Stimulated activated CD4-positive, alpha-beta T cell treated with anti-CD3 and anti-CD28 coated beads, Interleukin-1b, Interleukin-23, amount 100 ng/mL, for 24 hours (primary cell): ENCODE measurements around the gene ELL3.
"Not testable (repeated sequence)": the region's sequence is repeated elsewhere in the genome, so short reads cannot be mapped to it uniquely, and the experiment has no call there.

Experiments used
- DNase-seq, 4 experiments: peaks; one replicate each; pipeline ENCODE4 v3.0.0-alpha.2; 2020; ENCODE audit warnings: low read depth in 4 of 4, low spot score in 1 of 4

The ELL3 gene

DNA sequence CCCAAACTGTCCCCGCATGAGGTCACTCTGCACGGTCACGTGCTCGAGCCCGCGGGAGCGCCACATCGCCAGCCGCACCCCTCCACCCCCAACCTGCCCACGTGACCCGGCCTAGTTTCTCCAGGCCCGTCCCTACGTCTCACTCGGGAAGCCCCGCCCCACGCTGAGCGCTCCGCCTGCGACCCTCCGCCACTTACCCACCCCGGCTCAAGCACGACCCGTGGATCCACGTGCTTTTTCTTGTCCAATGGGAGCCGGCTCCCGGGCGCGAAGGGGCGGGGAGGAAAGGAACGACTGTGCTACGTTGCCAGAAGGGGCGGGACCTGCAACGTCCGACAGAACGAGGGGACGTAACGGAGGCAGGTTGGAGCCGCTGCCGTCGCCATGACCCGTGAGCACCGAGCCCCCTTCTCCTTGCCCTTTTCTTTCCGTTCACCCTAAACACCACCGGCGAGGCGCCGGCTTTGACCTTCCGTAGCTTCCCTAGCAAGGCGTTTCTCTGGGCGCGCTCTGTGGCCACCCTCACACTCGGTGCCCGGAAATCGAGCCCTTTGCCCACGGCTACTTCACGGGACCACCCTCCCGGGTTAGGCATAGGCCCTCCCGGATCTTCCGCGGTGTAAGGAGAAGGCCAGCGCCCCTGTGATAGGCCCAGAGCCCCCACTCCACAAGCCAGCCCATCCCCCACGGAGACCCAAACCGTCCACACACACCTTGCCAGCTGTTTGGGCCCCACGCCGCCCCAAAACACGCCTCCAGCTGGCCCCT is 15.4 kb upstream of the ELL3 start, which contains the start of gene SERF2:
SERF2 (plus strand) TSS at position 328 of the 768 bp plus-strand sequence; CDS start at position 385, 57 bp downstream.
- peak; percentile 97 to 100 (median 99) for DNase-seq

- no peak for DNase-seq
These were observed 12.6 kb upstream of the ELL3 start for GRCh38 chr15:43789409-43789808.

DNA sequence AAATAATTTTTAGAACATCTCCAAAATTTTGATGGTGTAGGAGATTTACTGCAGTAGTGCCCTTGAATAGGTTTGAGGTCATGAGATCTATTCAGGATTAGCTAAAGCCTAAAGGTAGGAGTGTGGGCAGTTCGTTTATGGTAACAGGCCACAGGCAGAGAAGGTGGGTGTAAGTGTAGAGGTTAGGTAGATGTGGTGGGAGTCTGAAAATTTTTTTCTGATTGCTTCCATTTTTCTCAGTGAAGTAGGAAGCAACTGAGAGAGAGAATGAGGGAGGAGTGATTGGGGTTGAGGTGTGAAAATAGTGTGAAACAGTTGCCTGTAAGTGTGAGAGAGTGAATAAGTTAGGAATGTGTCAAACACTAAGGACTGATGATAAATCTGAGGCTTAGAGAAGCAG is 2.2 kb upstream of the ELL3 start:
- no peak for DNase-seq

DNA sequence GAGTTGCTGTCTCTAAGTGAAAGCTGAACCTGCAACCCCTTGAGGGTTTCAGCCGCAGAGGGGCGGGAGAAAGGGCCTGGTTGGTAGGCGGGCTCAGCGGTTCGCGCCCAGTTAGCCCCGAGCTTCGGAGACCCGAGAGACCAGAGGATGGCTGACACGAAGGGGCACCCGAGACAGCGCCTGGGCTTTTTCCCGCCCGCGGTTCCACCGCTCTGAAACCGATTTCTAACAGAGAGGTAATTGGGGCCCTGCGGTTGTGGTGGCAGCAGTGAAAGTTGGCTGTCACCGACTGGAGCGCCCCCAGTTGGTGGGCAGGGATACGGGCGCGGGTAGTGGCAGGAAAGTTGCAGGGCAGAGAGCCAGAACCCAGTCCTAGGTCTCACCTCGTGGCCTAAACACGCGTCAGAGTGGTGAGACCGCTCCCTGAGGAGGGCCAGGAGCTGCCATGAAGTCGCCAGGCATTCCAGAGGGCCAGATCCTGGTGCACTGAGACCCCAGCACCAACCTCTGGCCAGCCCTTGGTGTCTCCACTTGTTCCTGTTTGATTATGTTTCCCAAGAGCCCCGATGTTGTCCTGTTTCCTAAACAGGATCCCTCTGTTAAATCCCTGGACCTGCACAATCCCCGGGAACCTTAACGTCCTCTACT is 625 bp upstream of the ELL3 start:
- peak; percentile 58 to 82 (median 69) for DNase-seq

DNA sequence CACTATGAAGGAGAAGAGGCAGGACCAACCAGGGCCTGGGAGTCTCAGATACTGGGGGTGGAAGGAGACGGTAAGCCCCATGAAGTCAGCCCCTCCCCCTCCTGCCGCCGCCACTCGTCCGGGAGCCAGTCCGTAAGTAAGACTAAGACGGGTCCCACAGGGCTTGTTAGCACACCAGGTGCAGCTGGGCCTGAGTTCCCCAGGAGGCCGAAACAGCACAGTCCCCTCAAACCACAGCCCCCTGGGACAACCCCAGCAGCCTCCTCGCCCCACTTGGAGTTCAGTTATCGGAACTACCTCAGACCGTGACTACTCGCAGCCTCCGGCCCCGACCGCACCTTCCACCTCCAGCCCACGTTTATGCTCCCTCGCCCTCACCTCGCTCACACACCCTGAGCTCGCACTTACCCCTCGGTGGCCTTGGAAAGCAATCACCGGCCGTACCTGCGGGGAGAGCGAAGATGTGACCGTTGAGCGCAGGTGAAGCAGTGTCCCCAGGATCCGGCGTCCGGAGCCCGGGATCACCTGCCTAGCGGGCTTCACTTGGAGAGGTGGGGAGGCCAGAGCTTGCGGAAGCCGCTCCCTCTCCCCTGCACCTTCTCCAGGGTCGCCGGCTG is 557 bp downstream of the ELL3 start:
- DNase-seq, result no peak

DNA sequence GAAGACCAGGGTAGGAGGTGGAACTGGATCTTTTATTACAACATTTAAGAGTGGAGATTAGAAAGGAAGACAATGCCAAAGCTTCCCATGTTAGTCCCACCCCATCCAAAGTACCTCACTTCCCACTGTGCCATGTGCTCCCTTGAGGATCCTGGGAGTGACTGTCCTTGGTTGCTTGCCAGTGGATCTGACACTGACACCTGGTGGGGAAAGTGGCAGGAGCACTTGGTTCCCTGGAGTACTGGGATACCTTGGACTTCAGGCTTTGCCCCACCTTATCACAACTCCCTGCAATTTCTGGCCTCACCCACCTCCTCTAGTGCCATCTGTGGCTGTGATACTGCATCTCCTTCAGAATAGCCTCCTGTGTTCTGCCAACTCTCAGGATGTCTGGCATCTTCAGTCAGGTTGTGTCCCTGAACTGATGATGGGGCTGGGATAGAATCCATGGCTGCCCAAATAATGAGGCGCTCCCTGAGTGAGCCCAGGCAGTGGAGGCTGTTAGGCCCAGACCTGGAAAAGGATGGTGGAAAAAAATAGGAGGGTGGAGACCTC is 1.3 kb downstream of the ELL3 start:
- DNase-seq, result no peak

DNA sequence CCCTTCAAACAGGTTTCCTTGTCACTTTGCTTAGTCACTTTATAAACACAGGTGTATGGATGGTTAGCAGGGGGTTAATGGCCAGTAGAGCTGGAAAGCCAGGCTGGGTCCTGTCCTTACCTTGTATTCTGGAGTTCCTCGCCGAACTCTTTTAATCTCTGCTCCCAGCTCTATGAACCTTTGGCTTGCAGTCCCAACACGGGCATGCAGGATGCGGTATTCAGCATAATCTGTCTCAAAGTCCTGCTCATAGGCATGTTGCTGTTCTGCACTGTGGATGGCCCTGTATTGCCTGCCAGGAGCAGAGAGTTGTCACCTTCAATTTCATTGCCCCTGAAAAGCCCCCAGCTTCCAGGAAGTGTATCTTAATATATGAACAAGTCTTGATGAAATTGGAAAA is 2.7 kb downstream of the ELL3 start:
- no peak for DNase-seq

GRCh38 chr15:43772624-43773023 is 4.1 kb downstream of the ELL3 start:
- no peak for DNase-seq

DNA sequence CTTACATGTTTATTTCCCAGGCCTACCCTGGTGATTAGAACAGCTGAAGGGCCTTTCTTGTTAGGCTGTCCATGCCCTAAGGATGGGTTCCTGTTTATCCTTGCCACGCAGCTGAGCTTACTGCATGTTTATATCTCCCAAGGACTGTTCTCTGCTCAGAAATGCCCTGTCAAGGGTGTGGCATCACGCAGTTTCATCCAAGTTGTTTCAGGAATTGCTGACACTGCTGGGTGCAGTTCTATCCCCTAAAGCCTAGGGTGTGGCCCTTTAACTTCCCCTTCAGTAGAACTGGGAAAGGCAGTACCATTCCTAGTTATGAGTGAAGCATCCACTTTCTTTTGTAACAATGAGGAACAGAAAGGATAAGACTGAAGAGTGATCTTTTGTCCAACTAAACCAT is 5.0 kb downstream of the ELL3 start:
- no peak for DNase-seq

GRCh38 chr15:43769584-43770228 is 7.1 kb downstream of the ELL3 start:
- DNase-seq, result peak in 2 of 4 experiments; percentile 41 to 54

DNA sequence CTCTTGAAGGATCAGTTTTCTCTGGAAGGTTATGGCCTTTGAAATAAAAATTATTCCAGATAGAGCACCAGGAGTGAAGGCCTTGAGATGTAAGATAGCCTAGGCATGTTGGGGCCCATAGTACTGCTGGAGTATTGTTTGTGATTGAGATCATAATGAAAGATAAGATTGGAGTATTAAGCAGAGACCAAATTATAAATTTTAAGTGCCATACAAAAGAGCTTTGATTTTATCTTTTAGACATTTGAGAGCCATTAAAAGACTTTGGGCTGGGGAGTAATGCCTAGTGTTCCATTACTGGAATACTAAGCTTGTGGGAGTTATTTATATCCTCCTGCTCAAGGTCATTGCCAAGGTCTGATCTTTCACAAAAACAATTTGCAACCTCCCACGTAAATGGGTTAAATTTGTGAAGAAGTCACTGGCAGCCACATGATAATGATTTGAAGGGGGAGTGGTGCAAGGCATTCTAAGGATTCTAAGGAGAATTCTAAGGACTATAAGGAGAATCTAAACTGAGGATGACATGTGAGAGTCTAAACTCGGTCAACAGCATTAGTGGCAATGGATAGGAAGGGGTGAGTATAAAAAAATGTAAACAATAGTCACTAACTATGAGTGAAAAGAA is 12.8 kb downstream of the ELL3 start:
- DNase-seq, result no peak

GRCh38 chr15:43762824-43763223 is 13.9 kb downstream of the ELL3 start:
- DNase-seq, result no peak

DNA sequence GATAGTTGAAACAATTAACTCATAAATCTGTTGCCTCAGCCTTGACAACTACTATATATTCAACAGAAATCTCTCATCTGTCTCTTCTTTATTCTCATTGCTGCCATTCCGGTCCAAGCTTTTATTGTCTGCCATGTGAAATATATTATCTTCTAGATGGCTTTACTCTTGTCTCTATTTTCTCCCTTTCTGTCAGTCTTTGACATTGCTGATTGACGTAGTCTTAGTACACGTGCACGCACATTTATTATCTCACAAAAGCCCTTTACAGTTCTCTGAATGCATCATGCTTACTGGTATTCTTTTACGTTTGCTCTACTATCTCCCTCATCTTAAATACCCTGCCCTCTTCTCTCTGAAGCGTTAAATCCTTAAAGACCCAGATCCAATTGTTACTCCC is 24.9 kb downstream of the ELL3 start:
- DNase-seq, result no peak

- DNase-seq, result peak in 1 of 4 experiments; percentile 24
These were observed 26.9 kb downstream of the ELL3 start for GRCh38 chr15:43749690-43750345.

GRCh38 chr15:43748376-43748775 is 28.4 kb downstream of the ELL3 start:
- DNase-seq, result no peak

DNA sequence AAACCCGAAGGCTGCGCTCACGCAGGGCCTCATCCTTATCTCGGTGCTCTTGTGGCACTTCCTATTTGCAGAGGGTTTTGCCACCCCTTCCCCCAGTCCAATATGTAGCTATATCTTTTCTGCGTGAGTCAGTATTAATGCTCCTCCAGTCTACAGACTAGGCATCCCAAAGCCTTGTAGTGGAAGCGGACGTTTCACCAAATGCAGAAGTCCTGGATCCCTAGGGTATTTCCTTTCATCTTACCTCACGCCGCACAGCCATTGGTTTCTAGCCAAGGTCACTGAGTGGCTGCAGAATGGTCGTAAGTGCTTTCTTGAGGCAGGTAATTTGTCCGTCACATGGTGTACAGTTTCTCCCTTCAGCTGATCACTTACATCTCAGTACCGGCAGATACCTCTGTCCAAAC is 29.9 kb downstream of the ELL3 start:
- DNase-seq, result not testable (repeated sequence)

DNA sequence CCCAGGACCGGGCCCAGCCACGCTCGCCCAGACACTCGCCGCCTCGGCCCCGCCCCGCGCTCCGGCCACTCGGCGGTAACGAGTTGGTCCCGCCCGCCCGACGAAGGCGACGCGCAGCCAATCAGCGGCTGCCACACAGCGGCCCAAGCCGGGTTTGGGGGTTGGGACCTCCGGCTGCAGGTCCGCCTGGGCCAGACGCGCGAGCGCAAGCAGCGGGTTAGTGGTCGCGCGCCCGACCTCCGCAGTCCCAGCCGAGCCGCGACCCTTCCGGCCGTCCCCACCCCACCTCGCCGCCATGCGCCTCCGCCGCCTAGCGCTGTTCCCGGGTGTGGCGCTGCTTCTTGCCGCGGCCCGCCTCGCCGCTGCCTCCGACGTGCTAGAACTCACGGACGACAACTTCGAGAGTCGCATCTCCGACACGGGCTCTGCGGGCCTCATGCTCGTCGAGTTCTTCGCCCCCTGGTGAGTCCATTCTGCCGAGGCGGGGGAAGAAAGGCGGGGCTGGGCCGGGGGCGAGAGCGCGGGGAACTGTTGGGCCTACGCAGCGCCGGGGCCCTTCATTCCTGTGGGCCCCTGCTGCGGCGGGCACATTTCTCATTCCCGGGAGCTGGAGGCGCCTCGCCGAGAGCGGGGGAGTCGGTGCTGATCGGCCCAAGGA is 30.4 kb downstream of the ELL3 start, which contains the start of gene PDIA3:
PDIA3 (plus strand) TSS at position 194 of the 658 bp plus-strand sequence; CDS start at position 296, 102 bp downstream.
- DNase-seq, result peak; percentile 65 to 87 (median 76)

- DNase-seq, result no peak
These were observed 41.4 kb downstream of the ELL3 start for GRCh38 chr15:43735416-43735815.

GRCh38 chr15:43728053-43728725 is 48.6 kb downstream of the ELL3 start:
- not testable (repeated sequence) for DNase-seq
